GM19324 (cell line): Measurements from ENCODE around the gene CCL26.
"Not testable (repeated sequence)": the region's sequence is repeated elsewhere in the genome, so short reads cannot be mapped to it uniquely, and the experiment has no call there.

ENCODE experiments used
- ATAC-seq: cut with Tn5 transposase; IDR thresholded peaks from one replicate; pipeline ENCODE4 v1.9.1; 2021; ENCODE audit warnings: mild to moderate bottlenecking, moderate library complexity; ENCODE audit not compliant: unreplicated experiment, low FRiP score

The CCL26 gene

DNA sequence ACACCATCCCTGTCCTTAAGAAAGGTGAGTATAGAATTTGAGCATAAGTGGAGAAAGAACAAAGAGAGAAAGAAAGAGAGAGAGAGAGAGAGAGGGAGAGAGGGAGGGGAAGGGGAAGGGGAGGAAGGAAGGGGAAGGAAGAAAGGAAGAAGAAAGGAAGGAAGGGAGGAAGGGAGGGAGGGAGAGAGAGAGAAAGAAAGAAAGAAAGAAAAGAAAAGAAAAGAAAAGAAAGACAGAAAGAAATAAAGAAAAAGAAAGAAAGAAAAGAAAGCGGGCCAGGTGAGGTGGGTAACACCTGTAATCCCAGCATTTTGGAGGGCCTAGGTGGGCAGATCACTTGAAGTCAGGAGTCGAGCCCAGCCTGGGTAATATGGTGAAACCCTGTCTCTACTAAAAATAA, 21.7 kb upstream of the CCL26 start:
- no peak for ATAC-seq

DNA sequence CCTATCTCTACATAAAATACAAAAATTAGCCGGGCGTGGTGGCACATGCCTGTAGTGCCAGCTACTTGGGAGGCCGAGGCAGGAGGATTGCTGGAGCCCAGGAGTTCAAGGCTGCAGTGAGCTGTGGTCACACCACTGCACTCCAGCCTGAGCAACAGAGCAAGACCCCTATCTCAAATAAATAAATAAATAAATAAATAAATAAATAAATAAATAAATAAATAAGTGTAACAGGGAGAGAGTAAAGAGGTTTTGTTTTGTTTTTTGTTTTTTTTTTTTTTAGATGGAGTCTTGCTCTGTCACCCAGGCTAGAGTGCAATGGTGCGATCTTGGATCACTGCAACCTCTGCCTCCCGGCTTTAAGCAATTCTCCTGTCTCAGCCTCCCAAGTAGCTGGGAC, 20.6 kb upstream of the CCL26 start:
- ATAC-seq, result not testable (repeated sequence)

DNA sequence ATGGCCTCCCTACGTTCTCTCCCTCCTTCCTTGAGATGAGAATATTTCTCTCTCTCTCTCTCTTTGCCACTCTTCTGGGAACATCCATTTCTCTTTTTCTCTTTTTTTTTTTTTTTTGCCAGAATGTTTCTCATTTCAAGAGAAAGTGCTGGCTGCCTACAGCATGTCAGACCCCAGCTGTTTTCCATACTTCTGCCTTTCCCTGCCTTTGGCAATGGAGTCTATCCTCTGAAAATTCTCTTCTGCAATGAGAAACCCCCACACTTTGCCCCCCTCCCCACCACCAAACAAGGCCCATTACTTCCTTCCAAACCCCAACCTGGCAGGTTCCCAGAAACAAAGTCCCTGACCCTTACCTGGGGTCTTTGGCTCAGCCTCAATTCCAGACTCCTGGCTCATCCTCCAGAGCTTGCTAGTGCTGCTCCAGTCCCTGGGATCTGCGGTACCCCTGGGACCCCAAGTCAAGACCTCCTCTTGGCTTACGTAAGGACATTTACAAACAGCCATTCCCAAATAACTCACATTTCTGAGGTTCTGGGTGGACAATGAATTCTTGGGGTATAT, 17.4 kb upstream of the CCL26 start:
- no peak for ATAC-seq

DNA sequence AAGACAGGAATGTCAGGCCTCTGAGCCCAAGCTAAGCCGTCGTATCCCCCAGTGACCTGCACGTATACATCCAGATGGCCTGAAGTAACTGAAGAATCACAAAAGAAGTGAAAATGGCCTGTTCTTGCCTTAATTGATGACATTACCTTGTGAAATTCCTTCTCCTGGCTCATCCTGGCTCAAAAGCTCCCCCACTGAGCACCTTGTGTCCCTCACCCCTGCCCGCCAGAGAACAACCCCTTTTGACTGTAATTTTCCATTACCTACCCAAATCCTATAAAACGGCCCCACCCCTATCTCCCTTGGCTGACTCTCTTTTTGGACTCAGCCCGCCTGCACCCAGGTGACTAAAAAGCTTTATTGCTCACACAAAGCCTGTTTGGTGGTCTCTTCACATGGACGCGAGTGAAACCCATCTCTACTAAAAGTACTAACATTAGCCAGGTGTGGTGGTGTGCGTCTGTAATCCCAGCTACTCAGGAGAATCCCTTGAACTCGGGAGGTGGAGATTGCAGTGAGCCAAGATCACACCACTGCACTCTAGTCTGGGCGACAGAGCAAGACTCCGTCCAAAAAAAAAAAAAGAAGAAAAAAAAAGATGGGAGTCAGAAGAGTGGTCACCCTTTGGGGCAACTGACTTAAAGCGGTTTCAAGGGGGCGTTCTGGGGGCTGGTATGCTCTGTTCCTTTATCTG, 16.3 kb upstream of the CCL26 start:
- not testable (repeated sequence) for ATAC-seq

DNA sequence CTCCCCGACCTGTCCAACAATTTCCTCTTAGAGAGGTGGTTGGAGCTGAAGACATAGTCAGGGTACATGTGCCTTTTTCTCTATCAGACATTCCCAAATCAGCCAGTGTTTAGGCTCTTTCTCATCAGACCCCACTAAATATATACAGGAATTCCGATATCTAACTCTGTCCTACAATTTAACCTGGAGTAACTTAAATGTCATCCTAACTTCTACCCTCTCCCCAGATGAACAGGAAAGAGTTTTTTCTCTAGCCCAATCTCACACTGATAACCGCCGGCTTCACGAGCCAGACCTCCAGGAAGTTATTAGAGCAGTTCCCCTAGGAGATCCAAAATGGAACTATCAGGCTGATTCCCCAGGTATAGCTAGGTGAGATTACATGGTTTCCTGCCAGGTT, 11.0 kb upstream of the CCL26 start:
- ATAC-seq, result not testable (repeated sequence)

DNA sequence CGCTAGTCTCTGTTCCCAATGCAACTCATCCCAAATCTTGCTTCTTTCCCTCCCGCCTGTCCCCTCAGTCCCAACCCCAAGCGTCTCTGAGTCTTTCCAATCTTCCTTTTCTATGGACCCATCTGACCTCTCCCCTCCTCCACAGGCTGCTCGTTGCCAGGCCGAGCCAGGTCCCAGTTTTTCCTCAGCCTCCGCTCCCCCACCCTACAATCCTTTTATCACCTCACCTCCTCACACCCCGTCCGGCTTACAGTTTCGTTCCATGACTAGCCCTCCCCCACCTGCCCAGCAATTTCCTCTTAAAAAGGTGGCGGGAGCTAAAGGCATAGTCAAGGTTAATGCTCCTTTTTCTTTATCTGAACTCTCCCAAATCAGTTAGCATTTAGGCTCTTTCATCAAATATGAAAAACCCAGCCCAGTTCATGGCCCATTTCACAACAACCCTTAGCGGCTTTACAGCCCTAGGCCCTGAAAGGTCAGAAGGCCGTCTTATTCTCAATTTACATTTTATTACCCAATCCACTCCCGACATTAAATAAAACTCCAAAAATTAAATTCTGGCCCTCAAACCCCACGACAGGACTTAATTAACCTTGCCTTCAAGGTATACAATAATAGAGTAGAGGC, 8.7 kb upstream of the CCL26 start:
- ATAC-seq, result not testable (repeated sequence)

DNA sequence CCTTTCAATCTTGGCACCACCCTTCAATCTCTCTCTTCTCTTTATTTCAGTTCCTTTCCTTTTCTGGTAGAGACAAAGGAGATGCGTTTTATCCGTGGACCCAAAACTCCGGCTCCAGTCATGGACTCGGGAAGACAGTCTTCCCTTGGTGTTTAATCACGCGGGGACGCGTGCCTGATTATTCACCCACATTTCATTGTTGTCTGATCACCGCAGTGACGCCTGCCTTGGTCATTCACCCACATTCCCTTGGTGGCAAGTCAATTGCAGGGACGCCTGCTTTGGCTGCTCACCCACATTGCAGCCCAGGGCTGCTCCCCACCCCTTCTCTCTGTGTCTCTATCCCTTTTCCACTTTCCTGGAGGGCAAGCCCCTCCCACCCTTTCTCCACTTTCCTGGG, 7.5 kb upstream of the CCL26 start:
- not testable (repeated sequence) for ATAC-seq

DNA sequence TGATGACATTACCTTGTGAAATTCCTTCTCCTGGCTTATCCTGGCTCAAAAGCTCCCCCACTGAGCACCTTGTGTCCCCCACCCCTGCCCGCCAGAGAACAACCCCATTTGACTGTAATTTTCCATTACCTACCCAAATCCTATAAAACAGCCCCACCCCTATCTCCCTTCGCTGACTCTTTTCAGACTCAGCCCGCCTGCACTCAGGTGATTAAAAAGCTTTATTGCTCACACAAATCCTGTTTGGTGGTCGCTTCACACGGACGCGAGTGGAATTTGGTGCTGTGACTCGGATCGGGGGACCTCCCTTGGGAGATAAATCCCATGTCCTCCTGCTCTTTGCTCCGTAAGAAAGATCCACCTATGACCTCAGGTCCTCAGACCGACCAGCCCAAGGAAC, 7.0 kb upstream of the CCL26 start:
- ATAC-seq, result not testable (repeated sequence)

DNA sequence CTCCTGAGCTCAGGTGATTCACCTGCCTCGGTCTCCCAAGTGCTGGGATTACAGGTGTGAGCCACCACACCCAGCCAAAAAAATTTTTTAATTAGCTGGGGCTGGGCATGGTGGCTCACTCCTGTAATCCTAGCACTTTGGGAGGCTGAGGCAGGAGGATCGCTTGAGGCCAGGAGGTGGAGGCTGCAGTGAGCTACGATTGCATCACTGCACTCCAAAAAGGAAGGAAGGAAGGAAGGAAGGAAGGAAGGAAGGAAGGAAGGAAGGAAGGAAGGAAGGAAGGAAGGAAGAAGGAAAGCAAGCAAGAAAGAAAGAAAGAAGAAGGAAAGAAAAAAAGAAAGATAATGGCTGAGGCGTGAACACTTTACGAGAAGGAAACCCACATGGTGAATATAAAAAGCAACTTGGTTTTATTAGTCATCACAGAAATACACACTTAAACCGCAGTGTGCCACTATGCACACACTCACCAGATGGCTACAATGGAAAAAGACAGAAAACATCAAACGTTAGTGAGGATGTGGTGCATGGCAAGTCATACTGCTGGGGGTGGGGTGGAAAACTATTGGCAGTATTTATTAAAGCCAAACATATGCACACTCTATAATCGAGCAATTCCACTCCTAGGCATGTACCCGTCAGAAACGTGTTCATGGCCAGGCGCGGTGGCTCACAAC, 4.4 kb upstream of the CCL26 start:
- no peak for ATAC-seq

DNA sequence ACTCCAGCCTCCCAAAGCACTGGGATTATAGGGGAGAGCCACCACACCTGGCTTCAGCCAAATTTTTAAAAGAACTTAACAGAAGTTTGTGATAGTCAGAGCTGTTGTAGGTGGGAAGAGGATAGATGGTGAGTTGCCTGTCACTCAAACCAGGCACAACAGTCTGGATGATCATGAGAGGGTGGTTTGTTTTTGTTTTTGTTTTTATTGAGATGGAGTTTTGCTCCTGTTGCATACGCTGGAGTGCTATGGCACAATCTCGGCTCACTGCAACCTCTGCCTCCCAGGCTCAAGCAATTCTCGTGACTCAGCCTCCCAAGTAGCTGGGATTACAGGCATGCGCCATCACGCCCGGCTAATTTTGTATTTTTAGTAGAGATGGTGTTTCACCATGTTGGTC, 1.9 kb upstream of the CCL26 start:
- not testable (repeated sequence) for ATAC-seq

DNA sequence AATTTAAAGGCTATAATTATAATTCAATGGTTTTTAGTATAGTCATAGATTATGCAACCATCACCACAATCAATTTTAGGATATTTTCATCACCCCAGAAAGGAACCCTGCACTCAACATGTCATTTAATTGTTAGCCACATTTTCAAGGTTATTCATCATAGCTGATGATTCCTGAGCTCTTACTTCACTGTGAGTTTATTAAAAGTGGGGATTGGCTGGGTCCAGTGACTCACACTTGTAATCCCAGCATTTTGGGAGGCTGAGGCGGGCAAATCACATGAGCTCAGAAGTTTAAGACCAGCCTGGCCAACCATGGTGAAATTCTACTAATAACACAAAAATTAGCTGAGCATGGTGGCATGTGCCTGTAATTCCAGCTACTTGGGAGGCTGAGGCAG, 787 bp downstream of the CCL26 start:
- ATAC-seq, result no peak

DNA sequence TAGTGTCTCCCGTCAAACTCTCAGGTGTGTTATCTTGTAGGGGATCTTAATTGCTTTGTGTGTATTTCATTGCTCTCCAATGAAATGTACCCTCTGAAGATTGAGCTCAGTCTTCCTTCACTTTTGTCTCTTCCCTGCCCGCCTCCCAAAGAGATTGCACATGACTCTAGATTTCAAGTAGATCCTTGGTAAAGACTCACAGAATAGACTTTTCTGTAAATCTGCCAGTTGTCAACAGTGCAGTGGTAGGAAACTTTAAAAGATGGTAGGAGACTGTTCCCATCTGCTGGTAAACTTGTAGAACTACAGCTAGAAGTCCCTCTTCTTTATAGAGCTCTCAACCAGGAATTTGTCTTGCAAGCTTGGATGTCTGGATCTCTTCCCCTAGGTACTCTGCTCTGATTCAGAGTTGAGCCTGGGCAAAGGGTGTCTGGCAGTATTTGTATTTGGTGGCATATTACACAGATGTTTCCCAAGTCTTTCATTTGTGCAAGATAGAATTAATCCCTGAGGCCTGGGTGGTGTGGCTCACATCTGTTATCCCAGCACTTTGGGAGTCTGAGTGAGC, 9.6 kb downstream of the CCL26 start:
- ATAC-seq, result no peak

DNA sequence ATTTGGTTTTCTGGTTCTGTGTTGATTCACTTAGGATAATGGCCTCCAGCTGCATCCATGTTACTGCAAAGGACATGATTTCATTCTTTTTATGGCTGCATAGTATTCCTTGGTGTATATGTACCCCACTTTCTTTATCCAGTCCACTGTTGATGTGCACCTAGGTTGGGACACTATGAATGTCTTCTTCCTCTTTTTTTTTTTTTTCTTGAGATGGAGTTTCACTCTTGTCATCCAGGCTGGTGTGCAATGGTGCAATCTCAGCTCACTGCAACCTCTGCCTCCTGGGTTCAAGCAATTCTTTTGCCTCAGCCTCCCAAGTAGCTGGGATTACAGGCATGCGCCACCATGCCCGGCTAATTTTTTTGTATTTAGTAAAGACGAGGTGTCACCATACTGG, 10.2 kb downstream of the CCL26 start:
- not testable (repeated sequence) for ATAC-seq

DNA sequence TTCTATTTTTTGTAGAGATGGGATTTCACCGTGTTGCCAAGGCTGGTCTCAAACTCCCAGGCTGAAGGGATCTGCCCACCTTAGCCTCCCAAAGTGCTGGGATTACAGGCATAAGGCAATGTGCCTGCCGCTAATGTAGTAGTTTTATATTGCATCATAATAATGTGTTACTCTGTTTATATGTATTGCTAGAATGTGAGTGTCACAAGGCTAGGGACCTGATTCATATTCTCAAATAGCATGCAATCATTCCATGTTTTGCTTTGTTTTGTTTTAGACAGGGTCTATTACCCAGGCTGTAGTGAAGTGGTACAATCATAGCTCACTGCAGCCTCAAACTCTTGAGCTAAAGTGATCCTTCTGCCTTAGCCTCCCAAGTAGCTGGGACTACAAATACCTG, 13.5 kb downstream of the CCL26 start:
- no peak for ATAC-seq

DNA sequence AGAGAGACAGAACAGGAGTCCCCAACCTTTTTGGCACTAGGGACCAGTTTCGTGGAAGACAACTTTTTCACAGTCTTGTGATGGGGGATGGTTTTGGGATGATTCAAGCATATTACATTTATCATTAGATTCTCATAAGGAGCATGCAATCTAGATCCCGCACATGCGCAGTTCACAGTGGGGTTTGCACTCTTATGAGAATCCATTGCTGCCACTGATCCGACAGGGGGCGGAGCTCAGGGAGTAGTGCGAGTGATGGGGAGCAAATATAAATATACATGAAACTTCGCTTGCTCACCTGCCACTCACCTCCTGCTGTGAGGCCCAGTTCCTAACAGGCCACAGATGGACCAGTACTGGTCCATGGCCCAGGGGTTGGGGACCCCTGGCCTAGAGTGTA, 14.2 kb downstream of the CCL26 start:
- ATAC-seq, result no peak

DNA sequence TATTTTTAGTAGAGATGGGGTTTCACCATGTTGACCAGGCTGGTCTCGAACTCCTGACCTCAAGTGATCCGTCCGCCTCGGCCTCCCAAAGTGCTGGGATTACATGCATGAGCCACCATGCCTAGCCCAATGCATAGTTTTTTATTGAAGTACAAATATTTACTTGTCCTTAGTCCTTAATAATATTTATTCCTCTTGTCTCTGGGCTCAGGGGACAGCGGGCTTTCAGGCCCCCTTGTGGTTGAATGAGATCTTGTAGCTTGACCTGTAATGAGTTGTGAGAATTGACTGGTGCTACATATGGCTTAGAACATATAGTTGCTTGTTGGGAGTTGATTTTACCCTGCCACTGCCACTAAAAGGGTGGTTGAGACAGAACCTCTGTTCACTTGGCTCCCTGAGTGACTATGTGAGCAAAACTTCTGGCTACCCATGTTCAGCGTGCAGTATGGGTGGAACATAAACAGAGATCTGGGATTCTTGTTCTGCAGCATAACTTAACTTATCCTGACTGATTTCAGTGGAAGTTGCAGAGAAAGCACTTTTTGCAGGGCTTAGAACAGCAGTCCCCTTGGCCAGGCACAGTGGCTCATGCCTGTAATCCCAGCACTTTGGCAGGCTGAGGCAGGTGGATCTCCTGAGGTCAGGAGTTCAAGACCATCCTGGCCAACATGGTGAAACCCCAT, 14.9 kb downstream of the CCL26 start:
- ATAC-seq, result no peak

DNA sequence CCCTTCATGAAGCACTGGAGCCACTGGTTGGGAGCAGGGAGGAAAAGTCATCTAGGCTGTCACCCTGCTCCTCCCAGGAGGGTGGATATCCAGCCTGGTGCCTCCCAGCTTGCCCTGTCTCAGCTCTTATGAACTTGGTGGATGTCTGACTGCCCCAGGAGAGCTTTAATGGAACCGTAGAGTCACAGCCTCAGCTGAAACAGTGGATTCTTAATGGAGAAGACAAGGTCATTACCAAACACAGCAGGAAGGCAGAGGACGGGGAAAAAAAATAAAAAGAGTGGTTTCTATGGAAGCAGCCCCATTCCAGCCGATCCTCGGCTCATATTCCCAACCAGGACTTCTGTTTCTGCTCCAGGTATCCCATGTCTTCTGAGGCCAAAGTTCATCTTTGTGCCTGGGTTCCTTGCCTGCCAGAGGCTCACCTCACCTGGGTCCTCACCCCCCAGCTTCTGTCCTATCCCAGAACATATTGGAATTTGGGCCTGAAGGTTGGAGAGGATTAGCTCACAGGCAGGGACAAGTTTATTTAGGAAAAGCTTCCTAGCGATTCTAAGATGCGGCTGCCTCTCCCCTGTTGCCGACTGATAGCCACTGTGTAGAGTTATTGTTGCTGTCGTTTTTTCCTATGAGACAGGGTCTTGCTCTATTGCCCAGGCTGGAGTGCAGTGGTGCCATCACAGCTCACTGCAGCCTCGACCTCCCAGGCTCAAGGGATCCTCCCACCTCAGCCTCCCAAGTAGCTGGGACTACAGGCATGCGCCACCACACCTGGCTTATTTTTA, 15.6 kb downstream of the CCL26 start:
- no peak for ATAC-seq

DNA sequence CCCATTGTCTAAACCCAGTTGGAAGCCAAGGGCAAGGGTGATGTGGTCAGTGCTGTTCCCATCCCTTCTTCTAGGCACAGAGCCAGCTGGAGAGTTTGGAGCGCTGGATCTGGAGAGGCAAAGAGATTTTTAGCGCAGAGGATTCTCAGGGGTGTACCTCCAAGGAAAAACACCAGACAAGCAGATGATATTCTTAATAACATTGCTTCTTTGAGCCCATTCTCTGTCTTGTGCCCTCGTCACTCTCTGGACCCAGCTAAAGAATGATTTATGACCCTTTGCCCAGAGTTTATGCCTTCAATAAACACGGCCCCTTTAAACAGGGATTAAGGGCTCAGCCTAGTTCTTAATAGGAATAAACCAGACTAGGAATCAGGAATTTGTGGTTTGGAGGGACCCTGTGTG, 28.6 kb downstream of the CCL26 start:
- no peak for ATAC-seq

DNA sequence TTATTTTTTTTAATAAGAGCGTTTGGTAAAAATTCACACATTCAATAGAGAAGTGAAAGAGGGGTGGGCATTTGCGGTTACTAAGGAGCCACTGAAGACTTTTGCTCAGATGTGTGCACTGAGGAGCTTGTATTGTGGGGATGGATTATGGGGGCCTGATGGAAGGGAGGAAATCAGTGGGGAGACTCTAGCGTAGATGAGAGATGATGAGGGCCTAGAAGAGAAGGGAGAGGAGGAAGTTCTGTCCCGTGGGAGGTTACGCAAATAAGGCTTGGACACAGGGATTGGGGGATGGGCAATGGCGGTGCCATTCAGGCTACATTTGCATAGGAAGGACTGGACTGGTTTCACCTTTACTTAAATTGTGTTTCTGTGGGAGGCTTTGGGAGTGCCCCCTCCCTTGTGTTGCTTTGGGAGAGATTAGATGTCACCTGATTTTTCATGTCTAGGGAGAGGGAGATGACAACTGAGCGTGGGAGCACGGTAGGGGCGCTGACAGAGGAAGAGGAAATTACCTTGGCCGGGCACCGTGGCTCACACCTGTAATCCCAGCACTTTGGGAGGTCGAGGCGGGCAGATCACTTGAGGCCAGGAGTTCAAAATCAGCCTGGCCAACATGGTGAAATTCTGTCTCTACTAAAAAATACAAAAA, 31.0 kb downstream of the CCL26 start:
- ATAC-seq, result no peak
